GM12878 (cell line): Measurements from ENCODE around the gene HNRNPDL. TPM values are rescaled to one million over a fixed set of nuclear protein-coding genes. Genes with fewer than 3 reads are reported as not detected.

Experiments
- BHLHE40 ChIP-seq, 2 experiments: fragments of 450-650 bp in 1 of 2; IDR thresholded peaks; 2 replicates each; pipeline ENCODE4 v1.6.1; 2011 to 2017; ENCODE audit warnings: low read depth in 2 of 2, borderline replicate concordance in 1 of 2, improper control_type of control experiment in 1 of 2, low read length in 1 of 2, mild to moderate bottlenecking in 1 of 2
- CREB1 ChIP-seq: IDR thresholded peaks from 2 replicates; pipeline ENCODE4 v1.6.1; 2012; ENCODE audit warnings: low read depth, mild to moderate bottlenecking, inconsistent platforms
- DPF2 ChIP-seq: fragments of 450-650 bp; IDR thresholded peaks from 2 replicates; pipeline ENCODE4 v1.6.1; 2017; ENCODE audit warnings: mild to moderate bottlenecking
- EGR1 ChIP-seq, 2 experiments: IDR thresholded peaks; 1 replicate in 1 of 2; 2 replicates in 1 of 2; pipeline ENCODE4 v1.6.1; 2011 to 2012; ENCODE audit warnings: low read depth in 2 of 2, low read length in 2 of 2, borderline replicate concordance in 1 of 2, mild to moderate bottlenecking in 1 of 2, moderate library complexity in 1 of 2
- FOS ChIP-seq: IDR thresholded peaks from 3 replicates; pipeline ENCODE4 v1.6.1; 2011; ENCODE audit warnings: borderline replicate concordance; ENCODE audit not compliant: insufficient read length; ENCODE audit errors: extremely low read depth
- FOXK2 ChIP-seq: fragments of 450-650 bp; IDR thresholded peaks from 2 replicates; pipeline ENCODE4 v1.6.1; 2017; ENCODE audit warnings: mild to moderate bottlenecking, moderate library complexity
- FOXM1 ChIP-seq: IDR thresholded peaks from 2 replicates; pipeline ENCODE4 v1.6.1; 2012; ENCODE audit warnings: low read depth, mild to moderate bottlenecking, inconsistent platforms, low read length, moderate library complexity
- KLF5 ChIP-seq: fragments of 450-650 bp; IDR thresholded peaks from 2 replicates; pipeline ENCODE4 v1.6.1; 2014; ENCODE audit warnings: mild to moderate bottlenecking; ENCODE audit not compliant: partially characterized antibody
- LARP7 ChIP-seq: fragments of 450-650 bp; IDR thresholded peaks from 2 replicates; pipeline ENCODE4 v1.6.1; 2017; ENCODE audit warnings: mild to moderate bottlenecking
- MEF2A ChIP-seq: IDR thresholded peaks from 2 replicates; pipeline ENCODE4 v1.6.1; 2011; ENCODE audit warnings: low read depth, mild to moderate bottlenecking, low read length, moderate library complexity; ENCODE audit not compliant: insufficient read depth
- MYC ChIP-seq: IDR thresholded peaks from 2 replicates; pipeline ENCODE4 v1.6.1; 2011; ENCODE audit warnings: mild to moderate bottlenecking, low read length, moderate library complexity, inconsistent platforms; ENCODE audit not compliant: insufficient read depth, insufficient replicate concordance, insufficient read length, severe bottlenecking
- NFIC ChIP-seq: IDR thresholded peaks from 2 replicates; pipeline ENCODE4 v1.6.1; 2012; ENCODE audit warnings: low read depth, mild to moderate bottlenecking, inconsistent platforms, low read length, moderate library complexity
- POLR2AphosphoS5 ChIP-seq: IDR thresholded peaks from 2 replicates; pipeline ENCODE4 v1.6.1; 2011; ENCODE audit warnings: mild to moderate bottlenecking, low read length, inconsistent platforms
- RFX5 ChIP-seq: IDR thresholded peaks from 2 replicates; pipeline ENCODE4 v1.6.1; 2011; ENCODE audit warnings: low read depth, low read length, improper control_type of control experiment
- SMAD1 ChIP-seq: fragments of 450-650 bp; IDR thresholded peaks from 2 replicates; pipeline ENCODE4 v1.6.1; 2018; ENCODE audit warnings: mild to moderate bottlenecking, low read depth; ENCODE audit not compliant: partially characterized antibody
- SMAD5 ChIP-seq: IDR thresholded peaks from 2 replicates; pipeline ENCODE4 v1.6.1; 2016; ENCODE audit warnings: antibody characterized with exemption, low read depth
- SMC3 ChIP-seq: IDR thresholded peaks from 2 replicates; pipeline ENCODE4 v1.6.1; 2011; ENCODE audit warnings: low read length, improper control_type of control experiment, borderline replicate concordance
- SUPT20H ChIP-seq: IDR thresholded peaks from 2 replicates; pipeline ENCODE4 v1.6.1; 2011; ENCODE audit warnings: low read depth, mild to moderate bottlenecking, low read length, moderate library complexity, borderline replicate concordance; ENCODE audit not compliant: control insufficient read depth
- TAF1 ChIP-seq: IDR thresholded peaks from 2 replicates; pipeline ENCODE4 v1.6.1; 2011; ENCODE audit warnings: mild to moderate bottlenecking, low read depth, low read length, borderline replicate concordance
- TBL1XR1 ChIP-seq: IDR thresholded peaks from 2 replicates; pipeline ENCODE4 v1.6.1; 2012; ENCODE audit warnings: low read depth, low read length, improper control_type of control experiment
- WRNIP1 ChIP-seq: IDR thresholded peaks from 2 replicates; pipeline ENCODE4 v1.6.1; 2011; ENCODE audit warnings: low read depth, low read length, improper control_type of control experiment, borderline replicate concordance
- polyA plus RNA-seq, 11 experiments: library from polyadenylated mRNA; depleted of rRNA in 4 of 11; unstranded in 6 of 11; stranded (reverse) in 5 of 11; fragments of >200 nt; fragmentation: Nextera tagmentation in 4 of 11; fragmentation: Illumina TruSeq in 1 of 11; extraction: Ambion mirVana in 4 of 11; extraction: Trizol in 1 of 11; gene quantifications; 1 replicate in 1 of 11; 2 replicates in 10 of 11; pipeline versions ENCODE4 v1.2.1 to v1.2.3, GENCODE V29; 2011 to 2016; ENCODE audit warnings: inconsistent platforms in 2 of 11, missing spikeins in 2 of 11, low read depth in 1 of 11
- total RNA-seq, 4 experiments: library from RNA; depleted of rRNA in 3 of 4; stranded (reverse); fragments of >200 nt in 3 of 4; fragmentation: Illumina TruSeq in 1 of 4; extraction: Trizol in 1 of 4; gene quantifications; 2 replicates each; pipeline versions ENCODE4 v1.2.1 to v1.2.3, GENCODE V29; 2013 to 2021
- TF ChIP-seq, protein P1 (sequence below): fragments of 450-650 bp; IDR thresholded peaks from 2 replicates; pipeline ENCODE4 v1.6.1; 2014; ENCODE audit warnings: mild to moderate bottlenecking
- TF ChIP-seq, protein P2 (sequence below): IDR thresholded peaks from 2 replicates; pipeline ENCODE4 v1.6.1; 2011; ENCODE audit warnings: low read depth, low read length, improper control_type of control experiment, borderline replicate concordance
- TF ChIP-seq, protein P3 (sequence below): IDR thresholded peaks from 2 replicates; pipeline ENCODE4 v1.6.1; 2012; ENCODE audit warnings: low read depth, low read length, improper control_type of control experiment

Gene HNRNPDL
- total and polyA plus RNA-seq, 10 of the 15 experiments (the other 5 are each of a cell fraction or from before 2014, with no cell fraction given): 217 to 510 (median 345) TPM

DNA sequence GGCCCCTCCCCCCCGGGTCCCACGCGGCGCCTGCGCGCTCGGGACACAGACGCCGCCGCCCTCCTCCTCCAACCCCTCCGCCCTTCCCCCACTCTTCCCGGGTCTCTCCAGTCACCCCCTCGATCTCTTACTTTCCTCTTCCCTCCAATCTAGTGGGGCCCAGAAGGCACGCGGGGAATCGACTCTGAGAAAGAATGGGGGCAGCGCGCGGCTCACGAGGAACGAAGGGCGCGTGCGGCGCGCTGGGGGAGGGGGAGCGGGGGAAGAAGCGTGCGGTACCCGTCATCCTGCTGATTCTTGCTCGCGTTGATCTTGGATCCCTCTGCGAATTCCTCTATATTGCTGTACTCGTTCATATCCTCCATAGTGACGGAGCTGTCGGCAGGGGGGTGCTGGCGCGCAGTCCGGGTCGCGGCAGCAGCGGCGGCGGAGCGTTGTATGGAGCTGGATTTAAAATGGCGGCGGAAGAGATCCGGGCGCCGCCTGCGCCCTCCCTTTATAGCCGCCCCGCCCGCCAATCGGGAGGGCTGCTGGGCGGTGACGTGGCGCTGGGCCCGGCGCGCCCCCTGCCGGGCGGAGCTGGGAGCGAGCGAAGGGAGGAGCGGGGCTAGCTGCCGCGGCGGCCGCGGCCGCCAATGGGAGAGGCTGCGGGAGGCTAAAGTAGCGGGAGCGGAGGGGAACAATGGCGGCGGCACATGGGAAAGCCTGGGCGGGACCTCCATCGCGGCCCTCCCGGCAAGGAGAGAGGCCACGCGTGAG, 1.1 kb downstream of the HNRNPDL start (continued):
- TF ChIP-seq DPF2: no peak
- TF ChIP-seq BHLHE40 (IDR thresholded peaks at IDR 0.05; ENCODE audit: borderline replicate concordance in 1 of 2, low read depth in 2 of 2, low read length in 1 of 2): peak; percentile 48 to 81
- peak; percentile 96 for TF ChIP-seq POLR2AphosphoS5
- TF ChIP-seq FOXM1: no peak; the same call in 1 of the 2 replicates
- TF ChIP-seq EGR1 (IDR thresholded peaks at IDR 0.05; ENCODE audit: borderline replicate concordance in 1 of 2, low read depth in 2 of 2, low read length in 2 of 2): 0 out of 3 replicates have a peak, but pooled peaks of 1 of the 2 experiments have one; percentile 20
- TF ChIP-seq SMC3: 0 out of 2 replicates have a peak, but pooled peaks have one; percentile 2
- TF ChIP-seq FOXK2: no peak
- TF ChIP-seq TAF1: peak; percentile 81
- TF ChIP-seq RFX5: peak; percentile 86
- peak; percentile 22 for TF ChIP-seq LARP7
- TF ChIP-seq, protein P1, sequence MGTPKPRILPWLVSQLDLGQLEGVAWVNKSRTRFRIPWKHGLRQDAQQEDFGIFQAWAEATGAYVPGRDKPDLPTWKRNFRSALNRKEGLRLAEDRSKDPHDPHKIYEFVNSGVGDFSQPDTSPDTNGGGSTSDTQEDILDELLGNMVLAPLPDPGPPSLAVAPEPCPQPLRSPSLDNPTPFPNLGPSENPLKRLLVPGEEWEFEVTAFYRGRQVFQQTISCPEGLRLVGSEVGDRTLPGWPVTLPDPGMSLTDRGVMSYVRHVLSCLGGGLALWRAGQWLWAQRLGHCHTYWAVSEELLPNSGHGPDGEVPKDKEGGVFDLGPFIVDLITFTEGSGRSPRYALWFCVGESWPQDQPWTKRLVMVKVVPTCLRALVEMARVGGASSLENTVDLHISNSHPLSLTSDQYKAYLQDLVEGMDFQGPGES: no peak
- no peak for TF ChIP-seq SUPT20H
- peak; percentile 85 for TF ChIP-seq MYC
- TF ChIP-seq FOS: no peak
- TF ChIP-seq, protein P2, sequence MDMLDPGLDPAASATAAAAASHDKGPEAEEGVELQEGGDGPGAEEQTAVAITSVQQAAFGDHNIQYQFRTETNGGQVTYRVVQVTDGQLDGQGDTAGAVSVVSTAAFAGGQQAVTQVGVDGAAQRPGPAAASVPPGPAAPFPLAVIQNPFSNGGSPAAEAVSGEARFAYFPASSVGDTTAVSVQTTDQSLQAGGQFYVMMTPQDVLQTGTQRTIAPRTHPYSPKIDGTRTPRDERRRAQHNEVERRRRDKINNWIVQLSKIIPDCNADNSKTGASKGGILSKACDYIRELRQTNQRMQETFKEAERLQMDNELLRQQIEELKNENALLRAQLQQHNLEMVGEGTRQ: no peak
- TF ChIP-seq NFIC: no peak
- TF ChIP-seq, protein P3, sequence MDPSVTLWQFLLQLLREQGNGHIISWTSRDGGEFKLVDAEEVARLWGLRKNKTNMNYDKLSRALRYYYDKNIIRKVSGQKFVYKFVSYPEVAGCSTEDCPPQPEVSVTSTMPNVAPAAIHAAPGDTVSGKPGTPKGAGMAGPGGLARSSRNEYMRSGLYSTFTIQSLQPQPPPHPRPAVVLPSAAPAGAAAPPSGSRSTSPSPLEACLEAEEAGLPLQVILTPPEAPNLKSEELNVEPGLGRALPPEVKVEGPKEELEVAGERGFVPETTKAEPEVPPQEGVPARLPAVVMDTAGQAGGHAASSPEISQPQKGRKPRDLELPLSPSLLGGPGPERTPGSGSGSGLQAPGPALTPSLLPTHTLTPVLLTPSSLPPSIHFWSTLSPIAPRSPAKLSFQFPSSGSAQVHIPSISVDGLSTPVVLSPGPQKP: no peak; the same call in 1 of the 2 replicates
- TF ChIP-seq MEF2A: no peak
- peak; percentile 79 for TF ChIP-seq SMAD1
- peak; percentile 11; the same call in 1 of the 2 replicates for TF ChIP-seq TBL1XR1
- peak; percentile 97 for TF ChIP-seq CREB1
- peak; percentile 96 for TF ChIP-seq SMAD5
- TF ChIP-seq KLF5: peak; percentile 63
- no peak for TF ChIP-seq WRNIP1
